DOHH2 (cell line): ENCODE measurements around the gene CALM3.

Source experiments
- EZH2phosphoT487 ChIP-seq: fragments of 200-600 bp; sonication (generic); IDR thresholded peaks from 2 replicates; pipeline ENCODE4 v1.6.1; 2017; ENCODE audit warnings: borderline replicate concordance, mild to moderate bottlenecking, antibody characterized with exemption, low read length, moderate library complexity, mixed read lengths
- TF ChIP-seq, protein P1 (sequence below): fragments of 200-600 bp; sonication (generic); IDR thresholded peaks from one replicate; pipeline ENCODE4 v1.5.1; 2014; ENCODE audit warnings: antibody characterized with exemption, mild to moderate bottlenecking, low read depth, low read length; ENCODE audit not compliant: poor library complexity, severe bottlenecking

DNA sequence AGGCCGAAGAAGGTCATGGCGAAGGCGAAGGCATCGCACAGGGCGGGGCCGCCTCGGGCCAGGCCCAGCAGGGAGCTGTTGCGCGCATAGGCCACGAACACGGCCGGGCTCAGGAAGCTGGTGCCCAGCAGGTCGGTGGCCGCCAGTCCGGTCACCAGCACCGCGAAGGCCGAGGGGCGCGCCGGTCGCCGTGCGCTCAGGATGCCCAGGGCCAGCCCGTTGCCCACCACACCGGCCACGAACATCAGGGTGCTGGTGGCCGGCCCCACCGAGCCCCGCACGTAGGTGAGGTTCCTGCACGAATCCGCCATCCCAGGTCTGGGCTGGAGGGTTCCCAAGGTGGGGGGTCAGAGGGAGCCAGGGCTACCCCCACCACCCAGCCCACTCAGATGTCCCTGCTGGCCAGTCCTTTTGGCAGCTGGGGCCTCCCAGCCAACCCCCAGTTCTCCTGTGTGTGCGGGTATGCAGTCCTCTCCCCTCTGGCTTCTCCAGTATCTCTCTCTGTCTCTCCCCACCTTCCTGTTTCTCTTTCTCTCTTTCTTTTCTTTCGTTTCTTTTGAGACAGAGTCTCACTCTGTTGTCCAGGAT, 22.9 kb downstream of the CALM3 start:
- TF ChIP-seq, protein P1, sequence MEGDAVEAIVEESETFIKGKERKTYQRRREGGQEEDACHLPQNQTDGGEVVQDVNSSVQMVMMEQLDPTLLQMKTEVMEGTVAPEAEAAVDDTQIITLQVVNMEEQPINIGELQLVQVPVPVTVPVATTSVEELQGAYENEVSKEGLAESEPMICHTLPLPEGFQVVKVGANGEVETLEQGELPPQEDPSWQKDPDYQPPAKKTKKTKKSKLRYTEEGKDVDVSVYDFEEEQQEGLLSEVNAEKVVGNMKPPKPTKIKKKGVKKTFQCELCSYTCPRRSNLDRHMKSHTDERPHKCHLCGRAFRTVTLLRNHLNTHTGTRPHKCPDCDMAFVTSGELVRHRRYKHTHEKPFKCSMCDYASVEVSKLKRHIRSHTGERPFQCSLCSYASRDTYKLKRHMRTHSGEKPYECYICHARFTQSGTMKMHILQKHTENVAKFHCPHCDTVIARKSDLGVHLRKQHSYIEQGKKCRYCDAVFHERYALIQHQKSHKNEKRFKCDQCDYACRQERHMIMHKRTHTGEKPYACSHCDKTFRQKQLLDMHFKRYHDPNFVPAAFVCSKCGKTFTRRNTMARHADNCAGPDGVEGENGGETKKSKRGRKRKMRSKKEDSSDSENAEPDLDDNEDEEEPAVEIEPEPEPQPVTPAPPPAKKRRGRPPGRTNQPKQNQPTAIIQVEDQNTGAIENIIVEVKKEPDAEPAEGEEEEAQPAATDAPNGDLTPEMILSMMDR = no peak
- TF ChIP-seq EZH2phosphoT487 = no peak
